ENCODE measurements around the gene RTF1.

- TF ChIP-seq CTCF (IDR thresholded peaks at IDR 0.05) = no peak
- no peak for TF ChIP-seq RCOR1 (IDR thresholded peaks at IDR 0.05; ENCODE audit: low read length)
- no peak for TF ChIP-seq POLR2AphosphoS5 (IDR thresholded peaks at IDR 0.05; ENCODE audit: low read depth, low read length)
- TF ChIP-seq EZH2phosphoT487 (IDR thresholded peaks at IDR 0.05; ENCODE audit: borderline replicate concordance, low read depth) = no peak
- TF ChIP-seq MAX (IDR thresholded peaks at IDR 0.05; ENCODE audit: low read depth) = no peak
- TF ChIP-seq FOXJ3 (CRISPR knock-in tag; IDR thresholded peaks at IDR 0.05) = no peak
- no peak for TF ChIP-seq EP300 (IDR thresholded peaks at IDR 0.05; ENCODE audit: borderline replicate concordance in 1 of 2, low read depth in 1 of 2, low read length in 1 of 2)
- no peak for TF ChIP-seq USF2 (IDR thresholded peaks at IDR 0.05; ENCODE audit: borderline replicate concordance, low read depth, low read length)
- TF ChIP-seq ZBTB33 (IDR thresholded peaks at IDR 0.05; ENCODE audit: borderline replicate concordance, low read depth) = no peak
- TF ChIP-seq REST (IDR thresholded peaks at IDR 0.05; ENCODE audit: low read depth, low read length) = no peak
- no peak for TF ChIP-seq CHD2 (IDR thresholded peaks at IDR 0.05; ENCODE audit: low read length, partially characterized antibody)
- no peak for TF ChIP-seq TCF12 (IDR thresholded peaks at IDR 0.05)
- no peak for TF ChIP-seq SMC3 (IDR thresholded peaks at IDR 0.05; ENCODE audit: low read depth, low read length)
Measured at GRCh38 chr15:41499109-41499851, 82.4 kb downstream of the RTF1 start.
